ENCODE results near the gene WDR18. TPM values are rescaled to one million over a fixed set of nuclear protein-coding genes. Genes with fewer than 3 reads are reported as not detected.

WDR18 gene
- total and polyA plus RNA-seq, 2 donors from 2014 or later = 40.3 to 77.2 TPM

DNA sequence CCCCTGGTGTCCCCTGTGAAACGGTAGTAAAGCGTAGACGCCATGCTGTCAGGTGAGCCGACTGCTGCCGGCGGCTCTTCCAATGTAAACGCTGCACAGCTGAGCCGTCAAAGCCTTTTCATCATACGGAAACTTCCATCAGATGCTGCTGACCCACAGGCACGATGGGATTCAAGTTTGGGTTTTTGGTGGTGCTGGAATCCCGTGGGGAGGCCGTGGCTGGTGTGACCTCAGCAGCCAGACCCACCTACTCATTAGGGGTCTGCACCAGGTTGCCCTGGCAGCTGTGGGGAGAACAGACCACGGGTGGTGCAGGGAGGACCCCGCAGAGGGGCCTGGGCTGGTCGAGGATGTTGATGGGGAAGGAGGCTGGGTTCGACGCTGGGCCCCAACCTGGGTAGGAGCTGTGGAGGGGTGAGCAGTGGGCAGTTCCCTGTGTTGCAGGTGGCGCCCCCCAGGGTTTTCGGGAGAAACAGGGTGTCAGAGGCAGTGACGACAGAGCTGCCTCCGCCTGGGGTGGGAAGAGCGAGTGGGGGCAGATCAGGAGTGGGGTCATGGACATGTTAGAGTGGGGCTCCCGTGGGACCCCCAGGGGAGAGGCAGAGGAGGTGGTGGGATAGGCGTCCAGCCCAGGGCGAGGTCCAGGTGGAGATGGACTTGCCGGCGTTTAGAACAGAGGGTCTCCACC, 22.7 kb downstream of the WDR18 start:
- intact Hi-C loops (cut with DNase I) = no loop called here
- no peaks in the 10 kb centered on the region for H3K9me3 ChIP-seq (ENCODE audit: control insufficient read depth in 2 of 3, insufficient read depth in 1 of 3, low read length in 3 of 3)
- H3K9ac ChIP-seq (ENCODE audit: low read length in 3 of 3) = no peak overlapping the region
- H3K27ac ChIP-seq (ENCODE audit: low read depth in 2 of 2, low read length in 2 of 2) = no peak overlapping the region
- FAIRE-seq (no peak), DNase-seq (no peak)
- H3K36me3 ChIP-seq (ENCODE audit: control insufficient read depth in 2 of 3, insufficient read depth in 3 of 3, low read length in 3 of 3) = no peaks in the 10 kb centered on the region
- TF ChIP-seq, protein P1, sequence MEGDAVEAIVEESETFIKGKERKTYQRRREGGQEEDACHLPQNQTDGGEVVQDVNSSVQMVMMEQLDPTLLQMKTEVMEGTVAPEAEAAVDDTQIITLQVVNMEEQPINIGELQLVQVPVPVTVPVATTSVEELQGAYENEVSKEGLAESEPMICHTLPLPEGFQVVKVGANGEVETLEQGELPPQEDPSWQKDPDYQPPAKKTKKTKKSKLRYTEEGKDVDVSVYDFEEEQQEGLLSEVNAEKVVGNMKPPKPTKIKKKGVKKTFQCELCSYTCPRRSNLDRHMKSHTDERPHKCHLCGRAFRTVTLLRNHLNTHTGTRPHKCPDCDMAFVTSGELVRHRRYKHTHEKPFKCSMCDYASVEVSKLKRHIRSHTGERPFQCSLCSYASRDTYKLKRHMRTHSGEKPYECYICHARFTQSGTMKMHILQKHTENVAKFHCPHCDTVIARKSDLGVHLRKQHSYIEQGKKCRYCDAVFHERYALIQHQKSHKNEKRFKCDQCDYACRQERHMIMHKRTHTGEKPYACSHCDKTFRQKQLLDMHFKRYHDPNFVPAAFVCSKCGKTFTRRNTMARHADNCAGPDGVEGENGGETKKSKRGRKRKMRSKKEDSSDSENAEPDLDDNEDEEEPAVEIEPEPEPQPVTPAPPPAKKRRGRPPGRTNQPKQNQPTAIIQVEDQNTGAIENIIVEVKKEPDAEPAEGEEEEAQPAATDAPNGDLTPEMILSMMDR (IDR thresholded peaks at IDR 0.05; ENCODE audit: borderline replicate concordance, extremely low read depth, insufficient read depth) = no peak
- H3K4me3 ChIP-seq (ENCODE audit: low read length in 3 of 3) = no peak overlapping the region
- H3K4me1 ChIP-seq (ENCODE audit: control insufficient read depth in 2 of 3, insufficient read depth in 2 of 3, low read depth in 1 of 3, low read length in 3 of 3) = no peaks in the 10 kb centered on the region
- H3K27me3 ChIP-seq (ENCODE audit: control insufficient read depth, insufficient read depth, low read length) = no peaks in the 10 kb centered on the region

DNA sequence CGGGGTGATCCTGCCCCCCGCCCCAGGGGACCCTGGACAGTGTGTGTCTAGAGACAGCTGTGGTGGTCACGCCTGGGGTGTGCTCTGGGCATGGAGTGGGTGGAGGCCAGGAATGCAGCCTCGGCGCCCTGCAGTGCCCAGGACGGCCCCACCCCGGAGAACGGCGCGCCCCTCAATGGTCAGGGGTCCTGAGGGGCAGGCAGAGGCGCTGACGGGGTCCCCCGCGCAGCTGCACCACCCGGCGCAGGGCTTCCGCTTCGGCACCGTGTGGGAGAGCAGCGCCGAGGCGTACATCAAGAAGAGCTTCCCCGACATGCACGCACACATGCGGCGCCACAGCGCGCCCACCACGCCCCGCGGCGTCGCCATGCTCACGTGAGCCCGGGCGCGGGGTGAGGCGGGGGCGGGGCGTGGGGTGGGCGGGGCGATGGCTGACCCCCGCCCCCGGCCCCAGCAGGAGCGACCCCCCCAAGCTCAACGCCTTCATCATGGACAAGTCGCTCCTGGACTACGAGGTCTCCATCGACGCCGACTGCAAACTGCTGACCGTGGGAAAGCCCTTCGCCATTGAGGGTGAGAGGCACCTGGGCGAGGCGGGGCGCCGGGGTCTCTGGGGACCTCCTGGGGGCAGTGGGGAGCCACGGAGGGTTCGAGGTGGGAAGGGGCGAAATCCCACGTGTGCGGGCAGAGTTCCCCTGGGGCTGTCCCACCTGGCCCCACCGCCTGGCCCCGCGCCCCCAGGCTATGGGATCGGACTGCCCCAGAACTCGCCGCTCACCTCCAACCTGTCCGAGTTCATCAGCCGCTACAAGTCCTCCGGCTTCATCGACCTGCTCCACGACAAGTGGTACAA, 23.5 kb downstream of the WDR18 start:
- FAIRE-seq = no peak
- DNase-seq = peak in 1 of 5 donors; percentile 77
- TF ChIP-seq, protein P1 (IDR thresholded peaks at IDR 0.05; ENCODE audit: borderline replicate concordance, extremely low read depth, insufficient read depth) = no peak

DNA sequence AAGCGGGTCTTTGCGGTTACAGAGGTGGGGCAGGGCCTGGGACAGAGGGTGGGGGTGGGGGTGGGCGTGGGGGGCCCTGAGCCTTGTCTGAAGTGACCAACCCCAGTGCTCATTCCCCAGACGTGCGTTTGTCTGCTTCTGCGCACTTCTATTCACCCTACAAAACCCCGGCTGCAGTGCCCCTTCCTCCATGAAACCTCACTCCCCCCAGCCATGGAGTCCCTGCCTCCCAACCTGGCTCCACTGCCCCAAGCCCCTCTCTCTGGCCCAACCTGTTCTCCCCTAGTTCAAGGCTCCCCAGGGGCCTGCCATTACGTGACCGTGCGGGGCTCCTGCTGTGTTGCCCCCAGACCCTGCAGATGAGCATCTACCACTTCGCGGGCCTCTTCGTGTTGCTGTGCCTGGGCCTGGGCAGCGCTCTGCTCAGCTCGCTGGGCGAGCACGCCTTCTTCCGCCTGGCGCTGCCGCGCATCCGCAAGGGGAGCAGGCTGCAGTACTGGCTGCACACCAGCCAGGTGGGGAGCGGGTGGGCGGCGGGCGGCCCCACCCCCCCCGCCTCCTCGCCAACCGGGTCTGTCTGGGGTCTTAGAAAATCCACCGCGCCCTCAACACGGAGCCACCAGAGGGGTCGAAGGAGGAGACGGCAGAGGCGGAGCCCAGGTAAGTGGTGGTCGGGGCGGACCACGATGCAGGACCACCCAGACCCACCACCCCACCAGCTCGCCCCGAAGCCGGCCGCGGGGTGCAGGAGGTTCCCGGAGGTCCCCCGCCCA, 24.3 kb downstream of the WDR18 start:
- Histone ChIP-seq H3K9ac (ENCODE audit: low read length in 3 of 3) (no peak overlapping the region), H3K36me3 (ENCODE audit: control insufficient read depth in 2 of 3, insufficient read depth in 3 of 3, low read length in 3 of 3) (peaks cover 0 to 6% (median 0%) of the 10 kb centered on the region in 3 donors), H3K27ac (ENCODE audit: low read depth in 2 of 2, low read length in 2 of 2) (no peak overlapping the region), H3K4me3 (ENCODE audit: low read length in 3 of 3) (no peak overlapping the region), H3K27me3 (ENCODE audit: control insufficient read depth, insufficient read depth, low read length) (no peaks in the 10 kb centered on the region), H3K4me1 (ENCODE audit: control insufficient read depth in 2 of 3, insufficient read depth in 2 of 3, low read depth in 1 of 3, low read length in 3 of 3) (no peaks in the 10 kb centered on the region), H3K9me3 (ENCODE audit: control insufficient read depth in 2 of 3, insufficient read depth in 1 of 3, low read length in 3 of 3) (no peaks in the 10 kb centered on the region)
- TF ChIP-seq, protein P1 (IDR thresholded peaks at IDR 0.05; ENCODE audit: borderline replicate concordance, extremely low read depth, insufficient read depth) = no peak
- DNase-seq (peak in 1 of 5 donors; percentile 75), FAIRE-seq (no peak)
- intact Hi-C loops (cut with DNase I) = no loop called here

More for the DNA sequence above, 23.5 kb downstream of the WDR18 start:
- intact Hi-C loops (cut with DNase I) = no loop called here
- no peak overlapping the region for H3K4me3 ChIP-seq (ENCODE audit: low read length in 3 of 3)
- H3K27ac ChIP-seq (ENCODE audit: low read depth in 2 of 2, low read length in 2 of 2) = no peak overlapping the region
- H3K9ac ChIP-seq (ENCODE audit: low read length in 3 of 3) = no peak overlapping the region
- H3K27me3 ChIP-seq (ENCODE audit: control insufficient read depth, insufficient read depth, low read length) = no peaks in the 10 kb centered on the region
- no peaks in the 10 kb centered on the region for H3K36me3 ChIP-seq (ENCODE audit: control insufficient read depth in 2 of 3, insufficient read depth in 3 of 3, low read length in 3 of 3)
- no peaks in the 10 kb centered on the region for H3K9me3 ChIP-seq (ENCODE audit: control insufficient read depth in 2 of 3, insufficient read depth in 1 of 3, low read length in 3 of 3)
- H3K4me1 ChIP-seq (ENCODE audit: control insufficient read depth in 2 of 3, insufficient read depth in 2 of 3, low read depth in 1 of 3, low read length in 3 of 3) = no peaks in the 10 kb centered on the region
